Fibroblast of lung (primary cell): ENCODE data around the gene GOLT1B. TPM values are rescaled to one million over a fixed set of nuclear protein-coding genes. Genes with fewer than 3 reads are reported as not detected.
A peak's percentile ranks its signal among the peaks of the same experiment; 100 is the strongest.

Experiments
- DNase-seq, 2 donors: peaks; one replicate each; pipeline versions ENCODE4 v3.0.0 to v3.0.0-alpha.2; 2010; ENCODE audit warnings: low read depth in 2 of 2
- H2AFZ ChIP-seq: 2 replicates; pipeline ENCODE4 v1.5.1; 2012; ENCODE audit warnings: low read length, control low read depth, inconsistent platforms
- H3K27ac ChIP-seq: 2 replicates; pipeline ENCODE4 v1.5.1; 2011; ENCODE audit warnings: low read length, control low read depth; ENCODE audit not compliant: insufficient read depth
- H3K27me3 ChIP-seq: 2 replicates; pipeline ENCODE4 v1.5.1; 2011; ENCODE audit warnings: mild to moderate bottlenecking, low read length; ENCODE audit not compliant: control insufficient read depth, insufficient read depth
- H3K36me3 ChIP-seq: 2 replicates; pipeline ENCODE4 v1.5.1; 2011; ENCODE audit warnings: low read length; ENCODE audit not compliant: control insufficient read depth, insufficient read depth
- H3K4me1 ChIP-seq: 2 replicates; pipeline ENCODE4 v1.5.1; 2011; ENCODE audit warnings: low read length; ENCODE audit not compliant: control insufficient read depth, insufficient read depth; ENCODE audit errors: extremely low read depth
- H3K4me2 ChIP-seq: 2 replicates; pipeline ENCODE4 v1.5.1; 2011; ENCODE audit warnings: low read length, control low read depth; ENCODE audit not compliant: insufficient read depth; ENCODE audit errors: extremely low read depth
- H3K4me3 ChIP-seq, 4 experiments: fragments of 200-600 bp in 1 of 4; sonication (generic) in 1 of 4; replicated peaks in 1 of 4; 2 replicates each; pipeline ENCODE4 v1.5.1; 2011 to 2016; ENCODE audit warnings: low read length in 4 of 4, low read depth in 3 of 4, mild to moderate bottlenecking in 3 of 4, control low read depth in 2 of 4, inconsistent platforms in 1 of 4, mixed read lengths in 1 of 4; ENCODE audit not compliant: insufficient read depth in 1 of 4; ENCODE audit errors: control extremely low read depth in 1 of 4
- H3K79me2 ChIP-seq: 2 replicates; pipeline ENCODE4 v1.5.1; 2012; ENCODE audit warnings: mild to moderate bottlenecking, low read length, inconsistent platforms; ENCODE audit not compliant: control insufficient read depth, insufficient read depth
- H3K9ac ChIP-seq: 2 replicates; pipeline ENCODE4 v1.5.1; 2011; ENCODE audit warnings: mild to moderate bottlenecking, low read length, control low read depth; ENCODE audit not compliant: insufficient read depth
- H3K9me3 ChIP-seq: 2 replicates; pipeline ENCODE4 v1.5.1; 2012; ENCODE audit warnings: low read depth, low read length; ENCODE audit not compliant: control insufficient read depth, insufficient read depth
- H4K20me1 ChIP-seq: 2 replicates; pipeline ENCODE4 v1.5.1; 2011; ENCODE audit warnings: low read length; ENCODE audit not compliant: control insufficient read depth, insufficient read depth; ENCODE audit errors: extremely low read depth
- EZH2 ChIP-seq: IDR thresholded peaks from 2 replicates; pipeline ENCODE4 v1.5.1; 2012; ENCODE audit warnings: low read length, control low read depth, mild to moderate bottlenecking; ENCODE audit errors: missing control alignments
- polyA plus RNA-seq, 2 donors: library from polyadenylated mRNA; depleted of rRNA in 1 of 2; stranded (reverse) in 1 of 2; unstranded in 1 of 2; fragments of >200 nt; gene quantifications; 2 replicates each; pipeline ENCODE4 v1.2.1, GENCODE V29; 2011 to 2012; ENCODE audit warnings: missing spikeins in 1 of 2
- total RNA-seq: library from RNA; depleted of rRNA; stranded (reverse); fragments of >200 nt; gene quantifications from 2 replicates; pipeline ENCODE4 v1.2.1, GENCODE V29; 2014
- TF ChIP-seq, protein P1 (sequence below), 2 donors: IDR thresholded peaks in 1 of 2; conservative IDR thresholded peaks in 1 of 2; 1 replicate in 1 of 2; 2 replicates in 1 of 2; pipeline ENCODE4 v1.5.1; 2011 to 2012; ENCODE audit warnings: low read length in 2 of 2, control low read depth in 1 of 2, inconsistent platforms in 1 of 2, low read depth in 1 of 2, mild to moderate bottlenecking in 1 of 2

The GOLT1B gene
- total and polyA plus RNA-seq, 2 donors (not counting 1 experiment from before 2014, with no cell fraction given), result 41.3 to 56.8 TPM

DNA sequence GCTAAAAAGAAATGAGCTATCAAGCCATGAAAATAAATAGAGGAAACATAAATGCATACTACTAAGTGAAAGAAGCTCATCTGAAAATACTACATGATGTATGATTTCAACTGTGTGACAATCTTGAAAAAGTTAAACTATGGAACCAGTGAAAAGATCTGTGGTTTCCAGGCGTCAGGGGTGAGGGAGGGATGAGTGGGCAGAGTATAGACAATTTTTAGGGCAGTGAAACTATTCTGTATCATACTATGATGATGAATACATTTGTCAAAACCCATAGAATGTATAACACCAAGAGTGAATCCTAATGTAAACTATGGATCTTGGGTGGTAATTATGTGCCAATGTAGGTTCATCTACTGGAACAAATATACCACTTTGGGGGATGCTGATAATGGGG is 45.8 kb downstream of the GOLT1B start:
- H3K4me2 ChIP-seq, result no peak overlapping the region
- TF ChIP-seq, protein P1, sequence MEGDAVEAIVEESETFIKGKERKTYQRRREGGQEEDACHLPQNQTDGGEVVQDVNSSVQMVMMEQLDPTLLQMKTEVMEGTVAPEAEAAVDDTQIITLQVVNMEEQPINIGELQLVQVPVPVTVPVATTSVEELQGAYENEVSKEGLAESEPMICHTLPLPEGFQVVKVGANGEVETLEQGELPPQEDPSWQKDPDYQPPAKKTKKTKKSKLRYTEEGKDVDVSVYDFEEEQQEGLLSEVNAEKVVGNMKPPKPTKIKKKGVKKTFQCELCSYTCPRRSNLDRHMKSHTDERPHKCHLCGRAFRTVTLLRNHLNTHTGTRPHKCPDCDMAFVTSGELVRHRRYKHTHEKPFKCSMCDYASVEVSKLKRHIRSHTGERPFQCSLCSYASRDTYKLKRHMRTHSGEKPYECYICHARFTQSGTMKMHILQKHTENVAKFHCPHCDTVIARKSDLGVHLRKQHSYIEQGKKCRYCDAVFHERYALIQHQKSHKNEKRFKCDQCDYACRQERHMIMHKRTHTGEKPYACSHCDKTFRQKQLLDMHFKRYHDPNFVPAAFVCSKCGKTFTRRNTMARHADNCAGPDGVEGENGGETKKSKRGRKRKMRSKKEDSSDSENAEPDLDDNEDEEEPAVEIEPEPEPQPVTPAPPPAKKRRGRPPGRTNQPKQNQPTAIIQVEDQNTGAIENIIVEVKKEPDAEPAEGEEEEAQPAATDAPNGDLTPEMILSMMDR (conservative IDR thresholded peaks at IDR 0.05 in 1 of 2, IDR thresholded peaks at IDR 0.05 in 1 of 2; ENCODE audit: low read depth in 1 of 2, low read length in 2 of 2), result no peak
- TF ChIP-seq EZH2, result no peak
- no peaks in the 10 kb centered on the region for H4K20me1 ChIP-seq
- H3K4me3 ChIP-seq, result no peak overlapping the region
- H3K9me3 ChIP-seq, result no peaks in the 10 kb centered on the region
- no peaks in the 10 kb centered on the region for H3K79me2 ChIP-seq
- no peak overlapping the region for H2AFZ ChIP-seq
- H3K9ac ChIP-seq, result no peak overlapping the region
- no peak overlapping the region for H3K27ac ChIP-seq
- no peaks in the 10 kb centered on the region for H3K36me3 ChIP-seq
- H3K27me3 ChIP-seq, result no peaks in the 10 kb centered on the region
- DNase-seq, result no peak
- H3K4me1 ChIP-seq, result no peaks in the 10 kb centered on the region

DNA sequence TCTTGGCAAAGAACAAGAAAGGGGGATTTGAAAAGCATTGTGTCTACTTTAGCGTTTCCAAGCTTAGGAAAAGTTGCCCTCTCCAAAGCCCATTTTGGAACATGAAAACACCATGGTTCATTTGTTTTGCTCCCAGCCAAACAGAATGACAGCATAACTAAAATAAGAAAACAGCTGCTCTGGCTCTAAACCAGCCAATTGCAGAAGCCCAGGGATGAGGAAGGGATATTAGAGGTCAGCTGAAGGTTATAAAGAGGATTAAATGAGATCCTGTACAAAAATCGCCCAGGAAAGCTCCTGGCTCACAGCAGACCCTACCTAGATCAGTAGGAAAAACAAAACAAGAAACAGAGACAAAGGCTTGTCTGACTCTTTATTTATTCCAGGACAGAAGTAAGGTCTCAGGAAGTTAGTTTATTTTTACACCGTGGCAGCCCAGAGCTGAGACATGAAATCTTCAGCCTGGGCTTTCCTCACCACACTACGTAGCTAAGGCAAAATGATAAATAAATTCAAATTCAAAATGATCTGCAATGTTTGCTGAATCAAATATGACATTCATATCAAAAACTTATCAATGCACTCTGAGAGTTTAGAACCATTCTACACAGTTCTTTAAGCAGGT is 50.4 kb downstream of the GOLT1B start:
- Histone ChIP-seq H3K27ac (no peak overlapping the region), H2AFZ (no peak overlapping the region), H3K4me2 (no peak overlapping the region), H3K79me2 (no peaks in the 10 kb centered on the region), H4K20me1 (no peaks in the 10 kb centered on the region), H3K9me3 (no peaks in the 10 kb centered on the region), H3K9ac (no peak overlapping the region), H3K4me3 (no peak overlapping the region), H3K36me3 (no peaks in the 10 kb centered on the region), H3K27me3 (no peaks in the 10 kb centered on the region), H3K4me1 (no peaks in the 10 kb centered on the region)
- peak in 1 of 2 donors; percentile 60 for DNase-seq
- TF ChIP-seq, protein P1 (conservative IDR thresholded peaks at IDR 0.05 in 1 of 2, IDR thresholded peaks at IDR 0.05 in 1 of 2; ENCODE audit: low read depth in 1 of 2, low read length in 2 of 2), result no peak
- TF ChIP-seq EZH2, result no peak

DNA sequence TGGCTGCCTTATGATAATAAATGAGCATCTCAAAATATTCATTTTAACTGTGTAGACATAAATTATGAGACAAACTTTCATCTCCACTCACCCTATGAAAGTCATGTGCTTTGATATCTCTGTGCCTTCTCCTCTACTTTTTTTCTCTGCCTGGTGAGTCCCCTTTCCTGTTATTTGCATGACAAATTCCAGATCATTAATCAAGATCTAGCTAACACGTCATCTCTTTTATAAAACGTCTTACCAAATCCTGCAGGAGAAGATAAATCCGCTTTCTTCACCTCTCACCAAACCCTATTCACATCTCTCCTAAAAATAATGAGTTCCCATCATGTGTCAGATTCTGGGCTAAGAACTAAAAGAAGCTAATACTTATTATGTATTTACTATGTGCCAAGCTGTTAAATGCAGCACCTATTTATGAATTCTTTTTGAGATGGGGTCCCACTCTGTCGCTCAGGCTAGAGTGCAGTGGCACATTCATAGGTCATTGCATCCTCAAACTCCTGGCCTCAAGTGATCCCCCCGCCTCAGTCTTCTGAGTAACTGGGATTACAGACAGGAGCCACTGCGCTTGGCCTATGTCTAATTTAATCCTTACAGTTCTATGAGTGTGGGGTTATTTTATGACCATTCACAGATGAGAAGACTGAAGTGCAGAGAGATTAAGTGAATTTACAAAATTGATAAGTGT is 51.2 kb downstream of the GOLT1B start:
- Histone ChIP-seq H4K20me1 (no peaks in the 10 kb centered on the region), H3K4me1 (no peaks in the 10 kb centered on the region), H3K36me3 (no peaks in the 10 kb centered on the region), H3K9me3 (no peaks in the 10 kb centered on the region), H2AFZ (no peak overlapping the region), H3K4me2 (no peak overlapping the region), H3K9ac (no peak overlapping the region), H3K27me3 (no peaks in the 10 kb centered on the region), H3K27ac (no peak overlapping the region), H3K4me3 (no peak overlapping the region), H3K79me2 (no peaks in the 10 kb centered on the region)
- TF ChIP-seq EZH2, result no peak
- TF ChIP-seq, protein P1 (conservative IDR thresholded peaks at IDR 0.05 in 1 of 2, IDR thresholded peaks at IDR 0.05 in 1 of 2; ENCODE audit: low read depth in 1 of 2, low read length in 2 of 2), result no peak
- DNase-seq, result no peak
